Peyer's patch (tissue), 4 donors: ENCODE results near the gene NAV1. TPM values are rescaled to one million over a fixed set of nuclear protein-coding genes. Genes with fewer than 3 reads are reported as not detected.
"Not testable (repeated sequence)": the region's sequence is repeated elsewhere in the genome, so short reads cannot be mapped to it uniquely, and the experiment has no call there.

ENCODE experiments used
- DNase-seq, 3 donors: peaks; one replicate each; pipeline ENCODE4 v3.0.0-alpha.2; 2017 to 2019
- H3K27ac ChIP-seq, 4 donors: fragments of 200-600 bp; sonication (generic); one replicate each; pipeline ENCODE4 v1.5.1; 2016 to 2019
- H3K27me3 ChIP-seq, 2 donors: fragments of 200-600 bp; sonication (generic); one replicate each; pipeline ENCODE4 v1.5.1; 2019
- H3K36me3 ChIP-seq, 3 donors: fragments of 200-600 bp; sonication (generic); one replicate each; pipeline ENCODE4 v1.5.1; 2016 to 2019
- H3K4me1 ChIP-seq, 4 donors: fragments of 200-600 bp; sonication (generic); one replicate each; pipeline ENCODE4 v1.5.1; 2016 to 2019
- H3K4me3 ChIP-seq, 4 donors: fragments of 200-600 bp; sonication (generic); 1 replicate in 3 of 4; 2 replicates in 1 of 4; pipeline ENCODE4 v1.5.1; 2016 to 2019; ENCODE audit warnings: mild to moderate bottlenecking in 1 of 4
- H3K9me3 ChIP-seq, 4 donors: fragments of 200-600 bp; sonication (generic); one replicate each; pipeline ENCODE4 v1.5.1; 2016 to 2019; ENCODE audit warnings: mild to moderate bottlenecking in 1 of 4
- POLR2A ChIP-seq, 2 donors: fragments of 450-650 bp; IDR thresholded peaks; one replicate each; pipeline ENCODE4 v1.5.1; 2017; ENCODE audit warnings: antibody characterized with exemption in 2 of 2, mild to moderate bottlenecking in 2 of 2, moderate library complexity in 2 of 2
- total RNA-seq, 4 donors: library from RNA; depleted of rRNA; stranded (reverse); fragments of >200 nt; gene quantifications; one replicate each; pipeline ENCODE4 v1.1.0, GENCODE V29; 2016
- TF ChIP-seq, protein P1 (sequence below), 6 experiments: fragments of 450-650 bp in 4 of 6; fragments of 200-600 bp in 2 of 6; sonication (generic) in 1 of 6; IDR thresholded peaks; one replicate each; pipeline ENCODE4 v1.5.1; 2017 to 2019; ENCODE audit warnings: antibody characterized with exemption in 6 of 6, mild to moderate bottlenecking in 3 of 6, moderate library complexity in 1 of 6

NAV1 gene
- total RNA-seq, 4 donors from 2014 or later: 6.7 to 47.9 (median 14.9) TPM

GRCh38 chr1:201515062-201515750, 23.7 kb upstream of the NAV1 start:
- no peaks in the 10 kb centered on the region for H3K27me3 ChIP-seq
- H3K4me1 ChIP-seq: peaks cover 0 to 19% (median 2%) of the 10 kb centered on the region in 4 donors
- H3K27ac ChIP-seq: no peak overlapping the region
- H3K9me3 ChIP-seq: no peaks in the 10 kb centered on the region
- TF ChIP-seq, protein P1, sequence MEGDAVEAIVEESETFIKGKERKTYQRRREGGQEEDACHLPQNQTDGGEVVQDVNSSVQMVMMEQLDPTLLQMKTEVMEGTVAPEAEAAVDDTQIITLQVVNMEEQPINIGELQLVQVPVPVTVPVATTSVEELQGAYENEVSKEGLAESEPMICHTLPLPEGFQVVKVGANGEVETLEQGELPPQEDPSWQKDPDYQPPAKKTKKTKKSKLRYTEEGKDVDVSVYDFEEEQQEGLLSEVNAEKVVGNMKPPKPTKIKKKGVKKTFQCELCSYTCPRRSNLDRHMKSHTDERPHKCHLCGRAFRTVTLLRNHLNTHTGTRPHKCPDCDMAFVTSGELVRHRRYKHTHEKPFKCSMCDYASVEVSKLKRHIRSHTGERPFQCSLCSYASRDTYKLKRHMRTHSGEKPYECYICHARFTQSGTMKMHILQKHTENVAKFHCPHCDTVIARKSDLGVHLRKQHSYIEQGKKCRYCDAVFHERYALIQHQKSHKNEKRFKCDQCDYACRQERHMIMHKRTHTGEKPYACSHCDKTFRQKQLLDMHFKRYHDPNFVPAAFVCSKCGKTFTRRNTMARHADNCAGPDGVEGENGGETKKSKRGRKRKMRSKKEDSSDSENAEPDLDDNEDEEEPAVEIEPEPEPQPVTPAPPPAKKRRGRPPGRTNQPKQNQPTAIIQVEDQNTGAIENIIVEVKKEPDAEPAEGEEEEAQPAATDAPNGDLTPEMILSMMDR (IDR thresholded peaks at IDR 0.05): no peak
- TF ChIP-seq POLR2A (IDR thresholded peaks at IDR 0.05): no peak
- H3K4me3 ChIP-seq: no peak overlapping the region
- no peak for DNase-seq
- H3K36me3 ChIP-seq: no peaks in the 10 kb centered on the region

GRCh38 chr1:201515895-201516294, 23.0 kb upstream of the NAV1 start:
- H3K36me3 ChIP-seq: no peaks in the 10 kb centered on the region
- H3K4me1 ChIP-seq: peaks cover 0 to 19% (median 2%) of the 10 kb centered on the region in 4 donors
- no peak overlapping the region for H3K27ac ChIP-seq
- H3K4me3 ChIP-seq: no peak overlapping the region
- TF ChIP-seq POLR2A (IDR thresholded peaks at IDR 0.05): no peak
- no peak for DNase-seq
- no peaks in the 10 kb centered on the region for H3K9me3 ChIP-seq
- H3K27me3 ChIP-seq: no peaks in the 10 kb centered on the region

DNA sequence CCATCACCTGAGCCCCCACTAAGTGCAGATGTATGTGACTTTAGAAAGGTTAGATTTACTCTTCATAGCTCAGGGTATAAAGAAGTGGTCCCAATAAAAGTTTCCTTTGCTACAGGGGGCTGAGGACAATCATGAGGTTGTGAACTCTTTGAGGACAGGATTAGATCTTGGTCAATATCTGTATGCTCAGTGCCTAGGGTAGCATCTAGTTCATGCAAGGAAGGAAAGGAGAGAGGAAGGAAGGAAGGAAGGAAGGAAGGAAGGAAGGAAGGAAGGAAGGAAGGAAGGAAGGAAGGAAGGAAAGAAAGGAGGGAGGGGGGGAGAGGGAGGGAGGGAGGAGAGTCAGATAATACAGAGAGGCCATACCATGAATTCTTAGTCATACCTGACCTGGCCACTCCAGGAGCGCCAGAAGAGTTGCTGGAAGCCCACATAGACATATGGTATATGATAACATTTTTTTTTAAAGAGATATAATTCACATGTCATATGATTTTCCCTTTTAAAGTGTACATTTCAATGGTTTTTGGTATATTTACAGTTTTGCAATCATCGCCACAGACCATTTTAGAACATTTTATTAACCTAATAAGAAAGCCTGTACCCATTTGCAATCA, 22.3 kb upstream of the NAV1 start:
- no peak for TF ChIP-seq POLR2A (IDR thresholded peaks at IDR 0.05)
- TF ChIP-seq, protein P1 (IDR thresholded peaks at IDR 0.05): no peak
- Histone ChIP-seq H3K27ac (no peak overlapping the region), H3K9me3 (no peaks in the 10 kb centered on the region)

GRCh38 chr1:201517631-201518030, 21.3 kb upstream of the NAV1 start:
- no peaks in the 10 kb centered on the region for H3K9me3 ChIP-seq
- H3K36me3 ChIP-seq: no peaks in the 10 kb centered on the region
- H3K27ac ChIP-seq: no peak overlapping the region
- no peak overlapping the region for H3K4me3 ChIP-seq
- H3K4me1 ChIP-seq: peaks cover 0 to 9% (median under 1%) of the 10 kb centered on the region in 4 donors
- DNase-seq: no peak
- no peaks in the 10 kb centered on the region for H3K27me3 ChIP-seq
- TF ChIP-seq POLR2A (IDR thresholded peaks at IDR 0.05): no peak
- TF ChIP-seq, protein P1 (IDR thresholded peaks at IDR 0.05): no peak

More for the DNA sequence above, 22.3 kb upstream of the NAV1 start:
- Histone ChIP-seq H3K36me3 (no peaks in the 10 kb centered on the region), H3K4me3 (no peak overlapping the region), H3K4me1 (peaks cover 0 to 19% (median 2%) of the 10 kb centered on the region in 4 donors), H3K27me3 (no peaks in the 10 kb centered on the region)
- DNase-seq: no peak

DNA sequence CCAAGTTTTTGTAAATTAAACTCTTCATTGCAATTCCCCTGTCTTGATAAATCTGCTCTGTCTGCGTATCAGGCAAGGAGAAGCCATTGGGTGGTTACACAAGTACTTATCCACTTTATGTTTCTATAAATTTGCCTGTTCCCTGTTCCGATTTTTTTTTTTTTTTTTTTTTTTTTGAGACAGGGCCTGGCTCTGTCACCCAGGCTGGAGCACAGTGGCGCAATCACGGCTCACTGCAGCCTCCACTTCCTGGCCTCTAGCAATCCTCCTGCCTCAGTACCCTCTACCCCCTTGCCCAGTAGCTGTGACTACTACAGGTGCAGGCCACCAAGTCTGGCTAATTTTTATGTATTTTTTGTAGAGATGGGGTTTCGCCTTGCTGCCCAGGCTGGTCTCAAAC, 20.9 kb upstream of the NAV1 start:
- DNase-seq: no peak
- Histone ChIP-seq H3K4me1 (peaks cover 0 to 5% (median 0%) of the 10 kb centered on the region in 4 donors), H3K9me3 (no peaks in the 10 kb centered on the region), H3K4me3 (no peak overlapping the region), H3K36me3 (no peaks in the 10 kb centered on the region), H3K27me3 (no peaks in the 10 kb centered on the region), H3K27ac (no peak overlapping the region)
- TF ChIP-seq POLR2A (IDR thresholded peaks at IDR 0.05): no peak
- TF ChIP-seq, protein P1 (IDR thresholded peaks at IDR 0.05): no peak

DNA sequence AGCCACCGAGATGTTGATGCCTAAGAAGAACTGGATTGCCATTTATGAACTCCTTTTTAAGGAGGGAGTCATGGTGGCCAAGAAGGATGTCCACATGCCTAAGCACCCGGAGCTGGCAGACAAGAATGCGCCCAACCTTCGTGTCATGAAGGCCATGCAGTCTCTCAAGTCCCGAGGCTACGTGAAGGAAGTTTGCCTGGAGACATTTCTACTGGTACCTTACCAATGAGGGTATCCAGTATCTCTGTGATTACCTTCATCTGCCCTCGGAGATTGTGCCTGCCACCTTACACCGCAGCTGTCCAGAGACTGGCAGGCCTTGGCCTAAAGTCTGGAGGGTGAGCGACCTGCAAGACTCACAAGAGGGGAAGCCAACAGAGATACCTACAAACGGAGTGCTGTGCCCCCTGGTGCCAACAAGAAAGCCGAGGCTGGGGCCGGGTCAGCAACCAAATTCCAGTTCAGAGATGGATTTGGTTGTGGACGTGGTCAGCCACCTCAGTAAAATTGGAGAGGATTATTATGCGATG, 18.8 kb upstream of the NAV1 start:
- H3K4me3 ChIP-seq, H3K27ac ChIP-seq, H3K9me3 ChIP-seq, DNase-seq, H3K4me1 ChIP-seq, H3K36me3 ChIP-seq, H3K27me3 ChIP-seq: not testable (repeated sequence)
